Hippocampal formation (tissue), 2 donors: ENCODE results near the gene ADIPOR2.
"Not testable (repeated sequence)": the region's sequence is repeated elsewhere in the genome, so short reads cannot be mapped to it uniquely, and the experiment has no call there.

Source experiments
- DNase-seq, 2 donors: peaks; one replicate each; lab custom pipeline; 2025; lab: John Stamatoyannopoulos, UW

The ADIPOR2 gene

DNA sequence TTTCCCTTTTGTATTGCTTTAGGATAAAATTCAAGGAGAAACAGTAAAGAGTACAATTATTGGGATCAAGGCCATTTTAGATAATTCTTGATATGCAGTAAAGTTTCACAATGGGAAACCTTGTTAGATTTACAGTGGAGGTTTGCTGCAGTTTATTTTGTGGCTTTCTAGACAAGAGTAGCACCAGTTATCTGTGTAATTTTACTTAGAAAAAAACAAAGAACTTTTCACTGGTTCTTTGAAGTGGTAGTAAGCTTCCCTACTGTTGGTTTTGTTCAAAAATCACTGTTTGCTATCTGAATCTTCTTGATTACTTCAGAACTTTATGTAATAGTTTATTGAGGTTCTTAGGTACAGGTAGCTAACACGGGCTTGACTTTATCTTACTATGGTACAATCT is 42.0 kb downstream of the ADIPOR2 start:
- no peak for DNase-seq

DNA sequence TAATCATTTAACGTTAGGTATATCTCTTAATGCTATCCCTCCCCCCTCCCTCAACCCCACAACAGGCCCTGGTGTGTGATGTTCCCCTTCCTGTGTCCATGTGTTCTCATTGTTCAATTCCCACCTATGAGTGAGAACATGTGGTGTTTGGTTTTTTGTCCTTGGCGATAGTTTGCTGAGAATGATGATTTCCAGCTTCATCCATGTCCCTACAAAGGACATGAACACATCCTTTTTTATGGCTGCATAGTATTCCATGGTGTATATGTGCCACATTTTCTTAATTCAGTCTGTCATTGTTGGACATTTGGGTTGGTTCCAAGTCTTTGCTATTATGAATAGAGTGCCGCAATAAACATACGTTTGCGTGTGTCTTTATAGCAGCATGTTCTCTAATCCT is 42.8 kb downstream of the ADIPOR2 start:
- DNase-seq: not testable (repeated sequence)

DNA sequence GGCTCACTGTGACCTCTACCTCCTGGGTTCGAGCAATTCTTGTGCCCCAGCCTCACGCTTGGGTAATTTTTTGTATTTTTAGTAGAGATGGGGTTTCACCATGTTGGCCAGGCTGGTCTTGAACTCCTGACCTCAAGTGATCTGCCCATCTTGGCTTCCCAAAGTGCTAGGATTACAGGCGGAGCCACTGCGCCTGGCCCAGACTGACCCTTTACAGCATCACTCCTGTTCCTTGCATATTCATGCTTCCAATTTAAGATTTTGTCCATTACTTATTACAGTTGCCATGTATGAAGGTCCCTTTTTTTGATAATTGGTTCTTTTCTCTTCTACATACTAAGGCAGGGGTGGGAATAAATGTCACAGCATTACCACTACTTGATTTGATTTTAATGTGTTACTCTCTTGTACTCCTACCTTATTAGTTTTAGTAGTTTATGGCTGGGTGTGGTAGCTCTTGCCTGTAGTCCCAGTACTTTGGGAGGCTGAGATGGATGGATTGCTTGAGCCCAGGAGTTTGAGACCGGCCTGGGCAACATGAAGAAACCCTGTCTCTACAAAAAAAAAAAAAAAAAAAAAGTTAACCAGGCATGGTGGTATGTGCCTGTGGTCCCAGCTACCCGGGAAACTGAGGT is 46.9 kb downstream of the ADIPOR2 start:
- no peak for DNase-seq

DNA sequence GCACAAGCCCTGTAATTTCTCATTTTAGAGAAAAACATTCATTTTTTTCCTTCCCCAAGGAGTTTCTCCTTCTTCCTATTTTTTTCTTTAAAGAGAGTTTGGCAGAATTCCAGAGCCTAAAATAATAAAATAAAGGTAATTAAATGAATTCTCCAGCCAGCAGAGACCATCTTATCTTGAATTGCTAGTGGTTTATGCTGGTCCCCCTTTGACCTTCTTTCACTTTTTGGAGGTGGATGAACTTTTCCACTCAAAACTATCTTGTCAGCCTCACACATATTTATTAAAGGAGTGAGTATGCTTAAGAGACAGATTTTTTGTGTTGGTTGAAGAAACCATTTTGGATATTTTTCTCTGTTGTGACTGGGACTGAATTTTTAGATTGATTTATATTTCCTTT is 47.6 kb downstream of the ADIPOR2 start:
- DNase-seq: no peak

DNA sequence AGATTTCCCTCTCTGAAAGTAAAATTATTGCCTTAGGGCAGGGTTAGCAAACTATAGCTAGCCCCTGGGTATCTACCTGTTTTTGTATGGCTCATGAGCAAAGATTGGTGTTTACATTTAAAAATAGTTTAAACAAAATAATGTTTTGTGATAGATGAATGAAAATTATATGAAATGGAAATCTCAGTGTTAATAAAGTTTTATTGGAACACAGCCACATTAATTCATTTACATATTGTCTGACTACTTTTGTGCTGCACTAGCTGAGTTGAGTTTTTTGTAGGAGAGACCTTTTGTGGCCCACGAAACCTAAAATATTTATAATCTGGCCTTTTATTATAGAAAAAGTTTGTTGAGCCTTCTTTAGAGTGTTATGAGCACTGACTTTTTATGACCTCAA is 48.5 kb downstream of the ADIPOR2 start:
- DNase-seq: no peak

DNA sequence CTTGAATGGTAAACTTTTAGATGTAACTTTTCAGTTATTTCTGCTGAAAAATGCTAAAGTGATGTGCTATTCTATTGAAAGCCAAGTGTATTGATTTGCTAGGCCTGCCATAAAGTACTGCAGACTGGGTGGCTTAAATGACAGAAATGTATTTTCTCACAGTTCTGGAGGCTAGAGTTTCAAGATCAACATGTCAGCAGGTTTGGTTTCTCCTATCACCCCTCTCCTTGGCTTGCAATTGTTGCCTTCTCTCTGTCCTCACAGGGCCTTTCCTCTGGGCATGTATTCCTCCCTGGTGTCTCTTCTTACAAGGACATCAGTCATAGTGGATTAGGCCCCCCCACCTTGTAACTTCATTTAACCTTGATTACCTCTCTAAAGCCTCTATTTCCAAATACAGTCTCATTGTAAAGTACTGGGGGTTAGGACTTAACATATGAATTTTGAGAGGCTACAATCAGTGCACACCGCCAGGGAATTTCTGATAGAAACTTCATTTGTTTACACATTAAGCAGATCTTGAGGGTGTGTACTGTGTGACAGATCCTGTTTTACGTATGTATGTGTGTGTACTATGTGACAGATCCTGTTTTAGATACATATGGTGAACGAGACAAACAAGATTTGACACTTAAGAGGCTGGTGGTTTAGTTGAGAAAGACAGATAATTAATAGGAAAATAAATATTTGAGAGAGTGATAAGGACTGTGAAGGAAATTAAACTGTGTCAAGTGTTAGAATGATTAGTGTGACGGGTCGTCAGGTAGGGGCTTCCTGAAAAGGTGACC is 49.5 kb downstream of the ADIPOR2 start:
- DNase-seq: no peak

DNA sequence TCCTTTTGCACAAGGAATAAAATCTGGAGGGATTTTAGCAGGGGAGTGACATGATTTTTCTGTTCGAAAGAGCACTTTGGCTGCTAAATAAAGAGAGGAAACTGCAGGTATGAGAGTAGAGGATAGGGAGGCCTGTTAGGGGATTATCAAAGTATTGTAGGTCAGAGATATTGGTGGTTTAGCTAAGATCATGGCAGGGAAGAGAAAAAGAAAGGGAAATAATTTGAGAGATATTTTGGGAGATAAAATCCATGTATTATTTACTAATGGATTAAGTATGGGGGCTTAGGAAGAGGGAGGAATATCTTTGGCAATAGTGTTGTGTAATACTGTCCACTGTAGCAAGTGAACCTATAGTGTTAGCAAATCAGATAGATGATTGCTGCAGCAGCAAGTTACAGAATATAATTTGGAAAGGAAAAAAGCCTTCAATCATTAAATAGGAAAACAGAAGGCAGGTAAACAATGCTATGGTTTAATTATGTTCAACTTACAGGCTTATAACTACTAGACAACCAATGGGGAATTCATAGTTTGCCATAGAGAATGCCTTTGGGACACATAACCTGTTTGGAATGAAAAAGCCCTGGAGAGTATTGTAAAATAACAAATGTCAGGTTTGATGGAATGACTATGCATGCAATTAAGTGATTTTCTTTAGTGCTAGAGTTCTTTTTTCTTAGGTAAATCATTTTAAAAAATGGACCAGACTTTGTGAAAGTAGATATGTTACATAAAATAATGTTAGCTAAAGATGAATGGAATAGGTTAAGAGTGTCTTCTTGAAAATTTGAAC is 50.5 kb downstream of the ADIPOR2 start:
- no peak for DNase-seq

DNA sequence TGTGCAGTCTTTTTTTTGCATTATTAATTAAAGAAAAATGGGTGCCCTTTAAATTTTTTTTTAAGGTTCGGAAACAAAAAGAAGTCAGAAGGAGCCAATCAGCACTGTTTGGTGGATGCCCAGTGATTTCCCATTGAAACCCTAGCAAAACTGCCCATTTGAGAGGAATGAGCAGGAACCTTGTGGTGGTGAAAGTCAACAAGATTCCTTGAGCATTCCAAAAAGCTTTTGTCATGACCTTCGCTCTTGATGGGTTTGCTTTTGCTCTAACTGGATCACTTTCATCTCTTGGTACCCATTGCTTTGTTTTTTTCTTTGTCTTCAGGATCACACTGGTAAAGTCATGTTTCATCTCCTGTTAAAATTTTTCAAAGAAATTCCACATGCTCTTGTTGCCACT is 54.1 kb downstream of the ADIPOR2 start:
- no peak for DNase-seq

DNA sequence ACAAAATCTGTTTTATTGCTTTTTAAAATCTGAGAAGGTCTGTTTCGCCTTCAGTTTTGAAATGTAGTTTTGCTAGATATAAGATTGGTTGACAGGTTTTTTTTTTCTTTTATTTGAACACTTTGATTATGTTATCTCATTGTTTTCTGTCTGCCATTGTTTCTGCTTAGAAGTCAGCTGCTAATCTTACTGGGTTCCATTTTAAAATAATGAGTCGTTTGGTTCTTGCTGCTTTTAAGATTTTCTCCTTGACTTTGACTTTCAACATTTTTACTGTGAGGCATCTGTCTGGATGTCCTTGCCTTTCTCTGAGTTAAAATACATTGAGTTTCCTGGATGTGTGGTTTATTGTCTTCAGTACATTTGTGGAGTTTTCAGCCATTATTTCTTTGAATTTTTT is 56.7 kb downstream of the ADIPOR2 start:
- DNase-seq: no peak

DNA sequence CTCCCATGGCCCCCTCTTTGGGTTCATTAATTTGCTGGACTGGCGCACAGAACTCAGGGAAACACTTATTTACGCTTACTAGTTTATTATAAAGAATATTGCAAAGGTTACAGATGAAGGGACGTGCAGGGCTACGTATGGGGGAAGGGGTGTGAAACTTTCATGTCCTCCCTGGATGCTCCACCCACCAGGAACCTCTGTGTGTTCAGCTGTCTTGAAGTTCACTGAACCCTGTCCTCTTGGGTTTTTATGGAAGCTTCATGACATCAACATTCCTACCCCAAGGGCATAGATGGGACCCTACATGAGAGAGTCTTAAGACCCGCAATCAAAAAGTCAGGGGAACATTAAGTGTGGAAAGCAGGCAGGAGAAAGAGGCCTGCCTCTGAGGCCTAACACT is 58.1 kb downstream of the ADIPOR2 start:
- DNase-seq: no peak

DNA sequence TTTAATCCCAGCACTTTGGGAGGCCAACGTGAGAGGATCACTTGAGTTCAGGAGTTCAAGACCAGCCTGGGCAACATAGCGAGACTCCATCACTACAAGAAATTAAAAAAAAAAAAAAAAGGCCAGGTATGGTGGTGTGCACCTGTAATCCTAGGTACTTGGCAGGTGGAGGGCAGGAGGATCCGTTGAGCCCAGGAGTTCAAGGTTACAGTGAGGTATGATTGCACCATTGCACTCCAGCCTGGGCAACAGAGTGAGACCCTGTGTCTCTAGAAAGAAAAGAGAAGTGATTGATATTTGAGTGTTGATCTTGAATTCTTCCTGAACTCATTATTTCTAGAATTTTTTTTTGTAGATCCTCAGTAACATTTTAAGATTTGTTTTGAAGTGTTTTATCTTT is 59.4 kb downstream of the ADIPOR2 start:
- DNase-seq: no peak

DNA sequence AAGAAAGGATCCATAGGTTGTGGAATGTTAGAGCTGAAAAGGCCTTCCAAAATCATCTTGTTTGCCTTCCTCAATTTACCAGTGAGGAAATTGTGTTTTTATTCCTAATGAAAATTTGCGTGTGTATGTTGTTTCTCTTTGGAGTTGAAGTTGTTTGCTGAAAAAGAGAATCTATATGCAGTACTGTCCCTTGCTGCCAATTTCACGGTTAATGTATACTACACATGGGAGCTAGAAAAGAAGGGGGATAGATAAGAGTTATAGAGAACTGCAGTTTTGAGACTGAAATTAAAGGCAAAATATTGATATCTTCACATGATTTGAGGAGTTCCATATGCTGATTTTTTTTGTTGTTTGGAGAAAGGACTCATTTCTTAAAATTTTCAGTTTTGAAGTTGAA is 67.5 kb downstream of the ADIPOR2 start:
- DNase-seq: no peak

DNA sequence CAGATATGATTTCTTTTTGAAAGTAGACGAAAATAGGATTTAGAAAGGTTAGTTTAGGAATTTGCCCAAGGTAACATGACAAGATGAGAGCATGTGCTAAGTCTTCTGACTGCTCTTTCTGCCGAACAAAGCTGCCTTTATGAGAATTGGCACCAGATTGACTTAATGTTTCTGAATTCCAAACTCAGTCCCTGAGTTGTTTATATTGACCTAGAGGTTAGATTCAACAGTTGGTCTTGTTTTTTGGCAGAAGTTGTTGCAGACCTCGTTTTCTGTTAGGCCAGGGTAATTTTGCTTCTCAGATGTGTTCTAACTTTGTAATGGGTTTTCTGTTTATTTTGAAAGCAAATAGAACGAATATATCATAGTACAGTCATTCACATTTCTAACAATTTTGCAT is 68.0 kb downstream of the ADIPOR2 start:
- DNase-seq: peak in 1 of 2 donors; percentile 69

DNA sequence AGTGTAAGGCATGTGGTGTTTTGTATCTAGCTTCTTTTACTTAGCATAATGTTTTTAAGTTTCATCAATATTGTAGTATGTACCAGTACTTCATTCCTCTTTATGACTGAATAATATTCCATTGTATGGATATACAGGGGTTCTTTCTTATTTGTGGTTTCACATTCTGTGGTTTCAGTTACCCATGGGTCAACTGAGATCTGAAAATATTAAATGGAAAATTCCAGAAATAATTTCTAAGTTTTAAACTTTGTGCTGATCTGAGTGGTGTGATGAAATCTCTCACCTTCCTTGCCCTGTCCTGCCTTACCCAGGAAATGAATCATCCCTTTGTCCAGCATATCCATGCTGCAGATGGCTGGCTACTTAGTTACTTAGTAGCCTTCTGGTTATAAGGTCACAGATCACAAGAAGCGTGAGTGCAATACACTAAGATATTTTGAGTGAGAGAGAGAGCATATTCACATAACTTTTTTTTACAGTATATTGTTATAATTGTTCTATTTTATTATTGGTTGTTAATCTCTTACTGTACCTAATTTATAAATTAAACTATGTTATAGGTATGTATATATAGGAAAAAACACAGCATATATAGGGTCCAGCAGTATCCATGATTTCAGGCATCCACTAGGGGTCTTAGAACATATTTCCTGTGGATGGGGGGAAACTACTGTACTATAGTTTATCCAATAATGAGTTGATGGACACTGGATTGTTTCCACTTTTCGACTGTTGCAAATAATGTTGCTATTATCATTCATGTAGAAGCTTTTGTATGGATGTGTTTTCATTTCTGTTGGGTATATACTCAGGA is 69.9 kb downstream of the ADIPOR2 start:
- DNase-seq: no peak

DNA sequence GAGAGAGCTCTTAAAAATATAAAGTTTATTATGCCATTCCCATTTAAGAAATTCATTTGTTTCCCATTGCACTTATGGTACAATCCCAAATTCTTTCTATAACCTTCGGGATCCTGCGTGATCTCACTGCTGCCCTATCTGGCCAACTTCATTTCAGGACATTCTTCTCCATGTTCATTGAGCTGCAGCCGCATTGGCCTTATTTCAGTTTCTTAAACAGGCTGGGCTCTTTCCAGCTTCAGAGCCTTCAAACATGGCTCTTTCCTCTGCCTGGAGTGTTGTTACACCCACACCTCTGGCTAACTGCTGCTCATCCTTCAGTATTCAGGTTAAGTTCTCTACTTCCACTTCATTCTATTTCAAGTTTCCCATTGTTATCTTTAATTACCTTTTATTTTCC is 71.0 kb downstream of the ADIPOR2 start:
- no peak for DNase-seq

DNA sequence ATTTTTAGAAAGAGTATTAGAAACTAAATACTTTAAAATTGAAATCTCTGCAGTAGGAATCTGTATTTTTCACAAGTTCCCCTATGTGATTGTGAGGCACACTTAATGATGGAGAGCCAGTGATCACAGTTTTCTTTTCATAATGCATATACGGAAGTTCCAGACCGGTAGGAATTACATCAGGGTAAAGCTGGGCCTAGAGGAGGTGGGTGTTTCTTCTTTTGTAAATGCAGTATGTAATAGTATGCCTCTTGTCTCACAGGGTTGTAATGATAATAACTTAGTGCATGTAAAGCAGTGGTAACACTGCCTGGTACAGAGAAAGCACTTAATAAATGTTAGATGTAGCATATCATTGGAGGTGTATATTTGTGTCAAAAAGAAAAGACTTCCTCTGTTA is 72.3 kb downstream of the ADIPOR2 start:
- no peak for DNase-seq

DNA sequence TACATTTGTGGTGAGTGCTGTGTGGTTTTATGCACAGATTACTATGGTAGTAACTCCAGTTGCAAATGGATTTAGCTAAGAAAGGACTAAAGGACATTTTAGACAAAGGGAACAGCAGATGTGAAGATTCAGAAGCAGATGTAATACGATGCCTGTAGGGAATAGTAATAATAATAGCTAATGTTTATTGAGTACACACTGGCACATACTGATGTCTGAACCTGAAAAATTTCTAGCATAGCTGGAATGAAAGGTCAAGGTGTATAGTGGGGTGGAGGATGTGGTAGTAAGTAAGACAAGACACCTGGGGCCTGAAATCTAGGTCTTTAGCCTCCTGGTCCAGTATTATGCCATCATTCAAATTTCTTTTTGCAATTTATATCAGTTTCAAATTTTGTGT is 75.2 kb downstream of the ADIPOR2 start:
- no peak for DNase-seq

DNA sequence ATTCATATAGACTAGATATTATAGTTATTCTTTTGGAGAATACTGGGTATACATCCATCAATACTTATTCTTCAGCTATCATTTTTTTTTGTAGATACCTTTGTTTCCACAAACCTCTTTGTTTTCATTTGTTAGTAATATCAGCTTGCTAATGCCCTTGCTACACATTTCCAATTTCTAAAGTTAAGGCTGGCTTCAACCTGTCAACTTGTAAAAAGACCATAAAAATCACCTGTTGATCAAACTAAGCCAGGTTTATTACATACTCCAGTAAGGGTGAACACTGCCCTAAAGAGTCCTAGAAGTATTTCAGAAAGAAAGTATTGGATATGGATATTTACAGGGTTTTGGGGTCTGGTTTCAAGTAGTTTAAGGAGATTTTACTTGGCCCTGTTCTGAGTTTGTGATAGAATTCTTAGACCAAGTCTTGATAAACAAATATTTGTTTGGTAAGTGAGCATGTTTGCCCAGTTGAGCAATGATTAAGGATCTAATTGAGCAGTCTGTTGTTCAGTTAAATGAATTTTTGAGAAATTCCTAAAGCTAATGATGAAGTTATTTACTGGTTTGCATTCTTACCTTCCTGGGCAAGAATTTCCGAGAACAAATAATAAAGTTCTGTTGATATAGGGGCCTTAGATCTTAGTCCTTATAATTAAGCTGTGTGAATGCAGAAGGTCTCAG is 76.7 kb downstream of the ADIPOR2 start:
- no peak for DNase-seq

DNA sequence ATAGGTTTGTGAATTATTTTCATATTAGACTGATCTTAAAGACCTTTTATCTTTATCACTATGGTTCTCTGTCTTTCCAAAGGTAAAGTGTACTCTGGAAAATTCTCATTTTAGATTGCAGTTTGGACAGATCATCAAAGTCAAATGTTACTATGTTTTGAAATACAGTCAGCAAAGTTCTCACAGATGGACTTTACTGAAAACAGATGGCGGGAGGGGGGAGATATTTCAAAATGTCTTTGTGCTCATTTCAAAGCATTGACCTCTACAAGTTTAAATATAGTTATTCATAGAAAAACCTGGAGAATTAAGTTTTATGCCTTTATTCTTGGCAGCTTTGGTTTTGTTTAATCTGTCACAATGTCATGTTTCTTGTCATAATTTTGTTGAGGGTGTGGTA is 77.7 kb downstream of the ADIPOR2 start:
- no peak for DNase-seq

DNA sequence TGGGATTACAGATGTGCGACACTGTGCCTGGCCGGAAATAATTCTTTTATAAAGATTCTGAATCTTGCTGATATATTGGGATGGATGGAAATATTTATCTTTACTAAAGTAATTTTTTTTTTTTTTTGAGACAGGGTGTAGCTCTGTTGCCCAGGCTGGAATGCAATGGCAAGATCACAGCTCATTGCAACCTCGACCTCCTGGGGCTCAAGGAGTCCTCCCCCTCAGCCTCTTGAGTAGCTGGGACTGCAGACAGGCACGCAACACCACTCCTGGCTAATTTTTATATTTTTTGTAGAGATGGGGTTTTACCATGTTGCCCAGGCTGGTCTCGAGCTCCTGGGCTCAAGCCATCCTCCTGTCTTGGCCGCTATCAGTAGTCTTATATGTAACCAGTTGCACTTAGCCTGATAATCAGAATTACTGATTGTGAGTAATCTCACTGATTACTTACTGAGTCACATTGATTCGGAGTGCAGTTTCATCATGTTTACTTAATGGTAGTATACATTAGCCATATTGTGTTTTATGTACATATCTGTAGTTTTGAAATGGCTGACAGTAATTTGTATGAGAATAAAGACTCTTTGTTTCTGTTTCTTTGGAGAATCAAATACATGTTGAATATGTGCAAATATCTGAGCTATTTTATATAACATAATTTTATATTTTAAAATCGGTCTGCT is 79.1 kb downstream of the ADIPOR2 start:
- no peak for DNase-seq
